GM12872 (cell line): ENCODE results near the gene IGHMBP2.

ENCODE experiments used
- CTCF ChIP-seq: IDR thresholded peaks from 3 replicates; pipeline ENCODE4 v1.5.1; 2011; ENCODE audit warnings: low read depth, mild to moderate bottlenecking, low read length, moderate library complexity; ENCODE audit not compliant: insufficient read depth

IGHMBP2 gene

GRCh38 chr11:68973219-68973618 is 69.5 kb downstream of the IGHMBP2 start:
- no peak for TF ChIP-seq CTCF

- no peak for TF ChIP-seq CTCF
These were observed 70.9 kb downstream of the IGHMBP2 start for GRCh38 chr11:68974421-68975194.

GRCh38 chr11:68976095-68976494 is 72.4 kb downstream of the IGHMBP2 start:
- TF ChIP-seq CTCF = no peak

- TF ChIP-seq CTCF = no peak
These were observed 72.9 kb downstream of the IGHMBP2 start for GRCh38 chr11:68976563-68976962.

- TF ChIP-seq CTCF = no peak
These were observed 74.3 kb downstream of the IGHMBP2 start for GRCh38 chr11:68977781-68978625.

- TF ChIP-seq CTCF = no peak
These were observed 74.9 kb downstream of the IGHMBP2 start for GRCh38 chr11:68978626-68978930.

GRCh38 chr11:68978931-68979594 is 75.4 kb downstream of the IGHMBP2 start:
- TF ChIP-seq CTCF = no peak
